ENCODE data around the gene ERICH4. TPM values are rescaled to one million over a fixed set of nuclear protein-coding genes. Genes with fewer than 3 reads are reported as not detected.

The ERICH4 gene
- total RNA-seq, 1 experiment from 2014 or later, result not detected

DNA sequence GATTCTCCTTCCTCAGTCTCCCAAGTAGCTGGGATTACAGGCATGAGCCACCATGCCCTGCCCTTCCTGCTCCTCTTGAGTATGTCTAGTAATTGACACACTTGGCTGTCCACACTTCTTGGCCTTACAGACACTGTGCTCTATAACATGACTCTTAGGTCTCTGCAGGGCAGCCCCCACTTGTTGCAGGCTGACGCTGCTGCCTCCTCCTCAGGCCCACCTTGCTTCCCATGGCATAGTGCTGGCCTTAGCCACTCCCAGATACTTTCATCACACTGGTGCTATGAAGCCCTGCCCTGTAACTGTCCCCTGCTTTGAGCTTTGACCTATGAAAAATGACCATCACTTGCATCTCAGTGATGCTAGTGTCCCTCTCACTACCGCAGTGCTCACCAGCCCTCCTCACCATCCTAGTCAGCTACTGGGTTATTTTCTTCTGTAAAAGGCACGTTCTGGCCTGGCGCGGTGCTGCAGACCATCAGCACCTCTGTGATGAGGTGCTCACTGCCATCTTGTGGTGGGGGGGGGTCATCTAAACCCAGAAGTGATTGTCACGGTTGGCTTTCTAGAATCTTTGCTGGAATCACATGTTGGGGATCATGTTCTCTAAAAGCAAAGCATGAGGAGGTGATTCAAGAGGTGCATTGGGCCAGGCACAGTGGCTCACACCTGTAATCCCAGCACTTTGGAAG, 9.8 kb downstream of the ERICH4 start:
- no peaks in the 10 kb centered on the region for H3K79me2 ChIP-seq (ENCODE audit: insufficient read depth, low read length)
- no peak overlapping the region for H2AFZ ChIP-seq (ENCODE audit: low read depth, low read length, poor library complexity, severe bottlenecking)
- no peaks in the 10 kb centered on the region for H4K20me1 ChIP-seq (ENCODE audit: insufficient read depth)
- H3K9ac ChIP-seq (ENCODE audit: low read length), result no peak overlapping the region
- no TSS peak for BruUV-seq (replicated peaks)
- ChIA-PET POLR2A (no interaction called here), CTCF (interaction anchor here (1.0 kb wide), 1 partner anchor 111 kb away, joined by 3 read pairs; no protein-coding TSS in a partner anchor), RAD21 (ENCODE audit: low non-redundant PET in 1 of 2, low total read pairs in 2 of 2, uncharacterized antibody in 2 of 2, unreplicated experiment in 2 of 2) (no interaction called here)
- H3K27ac ChIP-seq (ENCODE audit: low read depth, low read length), result no peak overlapping the region
- no peaks in the 10 kb centered on the region for H3K36me3 ChIP-seq (ENCODE audit: control insufficient read depth in 1 of 2, insufficient read depth in 2 of 2, low read length in 2 of 2)
- H3K4me3 ChIP-seq (replicated peaks in 1 of 2; ENCODE audit: low read depth in 1 of 2, low read length in 2 of 2), result no peak overlapping the region
- H3K4me1 ChIP-seq (ENCODE audit: control insufficient read depth in 1 of 2, insufficient read depth in 2 of 2, low read length in 2 of 2), result peaks cover 0 to 10% of the 10 kb centered on the region in 2 experiments; a peak in 2 of 4 replicates
- ATAC-seq (no peak), DNase-seq (ENCODE audit: low read depth, low spot score) (no peak)
- TF ChIP-seq SP1 (IDR thresholded peaks at IDR 0.05; ENCODE audit: low read depth) (no peak), CBX3 (IDR thresholded peaks at IDR 0.05; ENCODE audit: low read depth) (no peak)
- TF ChIP-seq, protein P1, sequence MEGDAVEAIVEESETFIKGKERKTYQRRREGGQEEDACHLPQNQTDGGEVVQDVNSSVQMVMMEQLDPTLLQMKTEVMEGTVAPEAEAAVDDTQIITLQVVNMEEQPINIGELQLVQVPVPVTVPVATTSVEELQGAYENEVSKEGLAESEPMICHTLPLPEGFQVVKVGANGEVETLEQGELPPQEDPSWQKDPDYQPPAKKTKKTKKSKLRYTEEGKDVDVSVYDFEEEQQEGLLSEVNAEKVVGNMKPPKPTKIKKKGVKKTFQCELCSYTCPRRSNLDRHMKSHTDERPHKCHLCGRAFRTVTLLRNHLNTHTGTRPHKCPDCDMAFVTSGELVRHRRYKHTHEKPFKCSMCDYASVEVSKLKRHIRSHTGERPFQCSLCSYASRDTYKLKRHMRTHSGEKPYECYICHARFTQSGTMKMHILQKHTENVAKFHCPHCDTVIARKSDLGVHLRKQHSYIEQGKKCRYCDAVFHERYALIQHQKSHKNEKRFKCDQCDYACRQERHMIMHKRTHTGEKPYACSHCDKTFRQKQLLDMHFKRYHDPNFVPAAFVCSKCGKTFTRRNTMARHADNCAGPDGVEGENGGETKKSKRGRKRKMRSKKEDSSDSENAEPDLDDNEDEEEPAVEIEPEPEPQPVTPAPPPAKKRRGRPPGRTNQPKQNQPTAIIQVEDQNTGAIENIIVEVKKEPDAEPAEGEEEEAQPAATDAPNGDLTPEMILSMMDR (IDR thresholded peaks at IDR 0.05 in 2 of 3, conservative IDR thresholded peaks at IDR 0.05 in 1 of 3; ENCODE audit: borderline replicate concordance in 1 of 3, insufficient read depth in 1 of 3, low read depth in 2 of 3, low read length in 2 of 3), result no peak
- TF ChIP-seq, protein P2, sequence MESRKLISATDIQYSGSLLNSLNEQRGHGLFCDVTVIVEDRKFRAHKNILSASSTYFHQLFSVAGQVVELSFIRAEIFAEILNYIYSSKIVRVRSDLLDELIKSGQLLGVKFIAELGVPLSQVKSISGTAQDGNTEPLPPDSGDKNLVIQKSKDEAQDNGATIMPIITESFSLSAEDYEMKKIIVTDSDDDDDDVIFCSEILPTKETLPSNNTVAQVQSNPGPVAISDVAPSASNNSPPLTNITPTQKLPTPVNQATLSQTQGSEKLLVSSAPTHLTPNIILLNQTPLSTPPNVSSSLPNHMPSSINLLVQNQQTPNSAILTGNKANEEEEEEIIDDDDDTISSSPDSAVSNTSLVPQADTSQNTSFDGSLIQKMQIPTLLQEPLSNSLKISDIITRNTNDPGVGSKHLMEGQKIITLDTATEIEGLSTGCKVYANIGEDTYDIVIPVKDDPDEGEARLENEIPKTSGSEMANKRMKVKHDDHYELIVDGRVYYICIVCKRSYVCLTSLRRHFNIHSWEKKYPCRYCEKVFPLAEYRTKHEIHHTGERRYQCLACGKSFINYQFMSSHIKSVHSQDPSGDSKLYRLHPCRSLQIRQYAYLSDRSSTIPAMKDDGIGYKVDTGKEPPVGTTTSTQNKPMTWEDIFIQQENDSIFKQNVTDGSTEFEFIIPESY (IDR thresholded peaks at IDR 0.05; ENCODE audit: extremely low read depth, insufficient replicate concordance, low read length), result no peak
- 0 out of 4 replicates have a peak, but pooled peaks cover 0 to 3% of the 10 kb centered on the region in 2 experiments for H3K9me3 ChIP-seq (ENCODE audit: control insufficient read depth in 1 of 2, insufficient read depth in 1 of 2, low read depth in 1 of 2, low read length in 2 of 2)
- H3K4me2 ChIP-seq (ENCODE audit: low read length), result no peak overlapping the region
- peaks cover 17% of the 10 kb centered on the region; the same call in 1 of the 2 replicates for H3K27me3 ChIP-seq (ENCODE audit: insufficient read depth, low read length)
- no peaks in the 10 kb centered on the region for H3K9me2 ChIP-seq (ENCODE audit: insufficient read depth)
- intact Hi-C loops (cut with micrococcal nuclease), result no loop called here

All from HCT116 (cell line).